DND-41 (cell line): ENCODE measurements around the gene ZBTB3.

ENCODE experiments used
- EZH2 ChIP-seq: IDR thresholded peaks from 3 replicates; pipeline ENCODE4 v1.6.1; 2012; ENCODE audit warnings: borderline replicate concordance, low read depth, mild to moderate bottlenecking, moderate library complexity, low read length, inconsistent platforms; ENCODE audit not compliant: severe bottlenecking
- TF ChIP-seq, protein P1 (sequence below): IDR thresholded peaks from 2 replicates; pipeline ENCODE4 v1.5.1; 2012; ENCODE audit warnings: borderline replicate concordance, low read length, moderate library complexity, mild to moderate bottlenecking; ENCODE audit not compliant: poor library complexity, severe bottlenecking; ENCODE audit errors: extremely low read depth

DNA sequence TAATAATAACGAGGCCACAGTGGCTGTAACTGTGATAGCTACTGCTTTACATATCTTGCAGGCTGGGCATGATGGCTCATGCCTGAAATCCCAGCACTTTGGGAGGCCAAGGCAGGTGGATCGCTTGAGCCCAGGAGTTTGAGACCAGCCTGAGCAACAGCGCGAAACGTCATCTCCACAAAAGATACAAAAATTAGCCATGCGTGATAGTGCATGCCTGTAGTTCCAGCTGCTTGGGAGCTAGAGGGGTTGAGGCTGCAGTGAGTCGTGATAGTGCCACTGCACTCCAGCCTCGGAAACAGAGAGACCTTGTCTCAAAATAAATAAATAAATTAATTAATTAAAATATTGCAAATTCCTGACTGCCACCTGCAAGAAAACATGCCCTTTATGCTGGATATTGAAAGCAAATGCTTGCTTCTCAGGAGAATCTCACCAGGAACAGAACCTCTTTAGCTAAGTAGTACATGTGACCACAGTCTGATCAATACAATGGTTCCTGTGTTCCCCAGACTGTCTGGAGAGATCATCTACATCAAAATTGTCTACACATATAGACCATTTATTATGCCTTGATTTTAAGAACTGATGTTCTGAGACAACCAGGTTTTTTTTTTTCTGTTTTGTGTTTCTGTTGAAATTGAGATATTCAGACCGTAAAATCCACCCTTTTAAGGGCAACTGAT, 6.3 kb downstream of the ZBTB3 start:
- TF ChIP-seq, protein P1, sequence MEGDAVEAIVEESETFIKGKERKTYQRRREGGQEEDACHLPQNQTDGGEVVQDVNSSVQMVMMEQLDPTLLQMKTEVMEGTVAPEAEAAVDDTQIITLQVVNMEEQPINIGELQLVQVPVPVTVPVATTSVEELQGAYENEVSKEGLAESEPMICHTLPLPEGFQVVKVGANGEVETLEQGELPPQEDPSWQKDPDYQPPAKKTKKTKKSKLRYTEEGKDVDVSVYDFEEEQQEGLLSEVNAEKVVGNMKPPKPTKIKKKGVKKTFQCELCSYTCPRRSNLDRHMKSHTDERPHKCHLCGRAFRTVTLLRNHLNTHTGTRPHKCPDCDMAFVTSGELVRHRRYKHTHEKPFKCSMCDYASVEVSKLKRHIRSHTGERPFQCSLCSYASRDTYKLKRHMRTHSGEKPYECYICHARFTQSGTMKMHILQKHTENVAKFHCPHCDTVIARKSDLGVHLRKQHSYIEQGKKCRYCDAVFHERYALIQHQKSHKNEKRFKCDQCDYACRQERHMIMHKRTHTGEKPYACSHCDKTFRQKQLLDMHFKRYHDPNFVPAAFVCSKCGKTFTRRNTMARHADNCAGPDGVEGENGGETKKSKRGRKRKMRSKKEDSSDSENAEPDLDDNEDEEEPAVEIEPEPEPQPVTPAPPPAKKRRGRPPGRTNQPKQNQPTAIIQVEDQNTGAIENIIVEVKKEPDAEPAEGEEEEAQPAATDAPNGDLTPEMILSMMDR: no peak
- no peak for TF ChIP-seq EZH2
